GM21528 (cell line): ENCODE results near the gene GALNT10.

Experiments
- ATAC-seq: cut with Tn5 transposase; IDR thresholded peaks from one replicate; pipeline ENCODE4 v1.9.1; 2021; ENCODE audit warnings: mild to moderate bottlenecking, moderate library complexity; ENCODE audit not compliant: unreplicated experiment, low FRiP score

Gene GALNT10

DNA sequence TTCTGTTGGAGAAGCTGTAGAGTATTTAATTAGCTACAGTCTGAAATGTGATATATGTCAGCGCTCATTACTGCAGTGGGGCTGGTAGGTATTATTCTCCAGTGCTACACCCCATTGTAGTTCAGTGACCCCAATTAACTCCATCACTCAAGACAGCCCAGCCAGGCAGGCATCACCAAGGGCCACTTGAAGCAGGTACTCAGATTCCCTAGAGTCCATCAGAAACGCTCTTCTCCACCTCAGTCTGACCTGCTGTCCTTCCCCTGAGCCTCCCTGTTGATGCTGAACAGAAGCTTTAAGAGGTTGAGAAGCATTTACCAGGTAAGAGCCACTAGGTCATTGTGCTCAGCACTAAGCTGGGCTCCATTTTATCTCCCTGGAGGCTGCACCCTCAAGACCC is 71.8 kb downstream of the GALNT10 start:
- no peak for ATAC-seq

DNA sequence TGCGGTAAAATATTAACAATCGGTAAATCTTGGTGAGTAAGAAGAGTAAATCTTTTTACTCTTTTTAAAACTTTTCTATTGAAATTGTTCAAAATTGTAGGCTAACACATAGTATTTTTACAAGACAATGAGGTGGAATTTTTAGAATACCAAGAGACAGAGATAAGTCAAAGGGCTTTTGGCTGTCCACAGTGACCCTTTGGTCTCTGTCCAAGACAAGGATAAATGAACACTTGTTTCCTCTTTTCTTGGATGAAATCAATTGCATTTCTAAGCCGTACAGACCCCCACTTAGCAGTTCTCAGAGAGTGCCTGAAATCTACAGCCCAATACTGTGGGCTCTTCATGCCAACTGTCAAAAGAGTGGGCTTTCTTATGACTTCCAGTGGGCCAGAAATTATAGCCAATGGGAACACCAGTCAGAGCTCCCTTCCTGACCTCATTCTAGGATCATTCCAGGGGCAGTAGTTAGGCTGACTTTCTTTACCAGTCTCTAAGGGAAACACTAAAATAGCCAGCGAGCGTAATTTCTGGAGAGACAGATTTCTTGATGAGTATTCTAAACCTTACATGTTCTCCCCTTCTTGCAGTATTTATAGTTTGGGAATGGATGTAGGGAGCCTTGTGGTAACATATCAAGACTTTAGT is 74.1 kb downstream of the GALNT10 start:
- no peak for ATAC-seq

DNA sequence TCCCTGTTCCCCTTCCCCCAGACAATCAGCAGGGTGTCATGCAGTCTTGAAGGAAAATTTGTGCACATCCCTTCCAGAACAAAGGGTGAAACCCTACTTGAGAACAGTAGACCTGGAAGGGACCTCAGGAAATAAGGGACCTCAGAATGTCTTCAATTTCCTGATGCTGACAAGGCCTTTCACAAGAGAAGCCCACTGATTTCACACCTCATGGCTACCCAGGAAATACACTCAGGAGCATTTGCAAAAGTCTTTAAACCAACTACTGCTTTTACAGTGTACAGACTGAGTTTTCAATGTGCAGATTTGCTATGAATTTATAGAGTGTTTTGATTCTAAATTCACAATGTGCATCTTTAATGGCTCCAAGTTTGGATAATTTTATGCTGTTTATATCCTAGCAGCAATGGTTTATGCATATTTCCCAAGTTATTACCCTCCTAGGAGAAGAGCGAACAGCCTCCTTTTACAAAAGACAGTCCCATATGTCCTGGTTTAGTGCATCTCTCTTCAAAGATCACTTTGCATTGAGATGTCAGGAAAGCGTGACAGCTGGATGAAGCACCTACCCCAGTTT is 74.8 kb downstream of the GALNT10 start:
- no peak for ATAC-seq

DNA sequence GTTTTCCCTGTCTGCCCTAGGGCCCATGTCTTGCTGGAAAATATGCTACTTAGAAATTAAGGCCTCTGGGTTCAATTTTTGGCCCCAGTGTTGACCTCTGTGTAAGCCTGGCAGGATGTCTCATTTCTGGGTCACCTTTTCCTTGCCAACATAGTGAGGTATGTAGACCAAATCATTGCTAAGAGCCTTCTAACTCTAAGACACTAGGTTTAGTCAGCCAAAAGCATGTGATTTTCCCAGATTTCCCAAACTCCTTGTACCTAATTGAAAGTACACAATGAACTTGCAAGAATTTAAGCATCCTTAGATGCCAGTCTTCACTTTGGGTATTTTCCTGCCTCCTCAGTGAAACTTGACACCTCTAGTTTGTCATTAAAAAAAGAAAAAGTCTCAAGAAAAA is 77.0 kb downstream of the GALNT10 start:
- no peak for ATAC-seq

DNA sequence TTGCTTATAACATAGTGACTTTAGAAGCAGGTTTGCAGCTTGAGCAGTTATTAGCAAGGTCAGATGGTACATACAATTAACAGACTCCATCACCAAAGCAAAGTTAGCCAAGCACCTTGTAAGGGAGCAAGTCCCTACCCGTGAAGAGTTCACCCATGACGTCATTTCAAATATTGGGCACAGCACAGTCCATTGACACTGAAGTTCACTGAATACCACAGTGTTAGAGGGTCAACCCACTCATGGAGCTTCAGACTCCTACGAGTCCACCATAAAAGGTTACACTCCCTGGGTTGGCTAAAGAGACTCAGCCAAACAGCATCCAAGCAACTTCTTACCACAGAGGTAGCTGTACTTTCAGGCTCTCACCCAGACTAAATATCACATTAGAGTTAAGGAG is 77.5 kb downstream of the GALNT10 start:
- ATAC-seq = no peak

DNA sequence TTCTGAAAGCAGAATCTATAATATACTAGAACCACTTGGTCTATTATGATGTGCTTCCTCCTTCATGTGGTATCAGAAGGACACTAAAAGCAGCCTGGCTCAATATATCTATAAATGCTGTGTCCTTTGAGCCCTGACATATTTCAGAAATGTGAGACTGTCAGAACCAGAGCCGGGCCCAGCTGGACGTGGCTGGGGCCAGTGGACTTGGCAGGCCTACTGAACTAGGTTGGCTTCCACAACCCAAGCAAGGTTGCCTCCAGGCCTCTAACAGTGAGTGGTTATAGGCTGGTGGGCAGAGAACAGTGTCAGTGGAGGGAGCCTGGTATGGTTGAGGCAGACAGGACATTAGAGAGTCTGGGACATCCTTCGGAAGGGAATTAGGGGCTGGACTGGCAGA is 78.9 kb downstream of the GALNT10 start:
- no peak for ATAC-seq

DNA sequence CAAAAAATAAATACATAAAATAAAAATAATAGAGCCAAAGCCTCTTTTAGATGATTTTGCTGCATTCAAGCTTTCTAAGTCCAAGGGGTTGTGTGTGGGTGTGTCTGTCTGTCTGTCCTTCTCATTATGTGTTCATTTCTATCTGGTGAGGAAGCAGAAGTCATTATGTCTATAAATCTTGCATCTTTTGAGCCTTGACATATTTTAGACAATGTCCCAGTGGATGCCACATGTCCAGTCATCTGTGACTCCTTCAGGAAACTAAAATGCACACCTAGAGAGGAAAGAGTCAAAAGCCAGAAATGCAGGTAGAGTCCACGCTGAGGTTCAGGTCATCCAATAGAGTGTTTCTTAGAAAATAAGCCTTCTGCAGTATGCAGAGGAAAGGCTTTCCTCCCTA is 80.9 kb downstream of the GALNT10 start:
- ATAC-seq = no peak

DNA sequence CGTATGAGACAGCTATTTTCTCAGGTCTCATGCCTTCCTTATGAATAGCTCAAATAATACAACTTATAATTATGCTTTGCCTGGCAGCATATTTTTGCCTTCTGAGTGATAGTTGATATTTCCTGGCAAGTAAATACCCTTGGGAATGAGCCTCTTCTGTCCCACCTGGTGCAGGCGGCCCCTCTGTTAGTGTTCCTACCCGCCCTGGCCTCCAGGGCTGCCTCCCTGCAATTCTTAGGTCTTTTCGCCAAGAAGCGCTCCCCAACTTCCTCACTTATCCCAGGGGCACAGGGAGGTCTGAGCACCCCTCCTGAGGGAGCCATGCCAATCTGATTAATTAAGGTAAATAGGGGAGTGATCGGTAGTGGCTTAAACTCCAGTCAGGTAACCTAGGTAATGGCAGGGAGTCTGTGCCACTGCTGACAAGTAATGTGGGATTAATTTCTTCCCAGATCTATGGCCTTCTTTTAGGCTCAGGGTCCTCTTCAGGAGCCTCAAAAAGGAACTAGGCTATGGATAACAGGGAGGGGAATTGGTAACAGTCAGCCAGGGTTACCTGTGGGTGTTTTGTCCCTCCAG is 81.5 kb downstream of the GALNT10 start:
- ATAC-seq = no peak

DNA sequence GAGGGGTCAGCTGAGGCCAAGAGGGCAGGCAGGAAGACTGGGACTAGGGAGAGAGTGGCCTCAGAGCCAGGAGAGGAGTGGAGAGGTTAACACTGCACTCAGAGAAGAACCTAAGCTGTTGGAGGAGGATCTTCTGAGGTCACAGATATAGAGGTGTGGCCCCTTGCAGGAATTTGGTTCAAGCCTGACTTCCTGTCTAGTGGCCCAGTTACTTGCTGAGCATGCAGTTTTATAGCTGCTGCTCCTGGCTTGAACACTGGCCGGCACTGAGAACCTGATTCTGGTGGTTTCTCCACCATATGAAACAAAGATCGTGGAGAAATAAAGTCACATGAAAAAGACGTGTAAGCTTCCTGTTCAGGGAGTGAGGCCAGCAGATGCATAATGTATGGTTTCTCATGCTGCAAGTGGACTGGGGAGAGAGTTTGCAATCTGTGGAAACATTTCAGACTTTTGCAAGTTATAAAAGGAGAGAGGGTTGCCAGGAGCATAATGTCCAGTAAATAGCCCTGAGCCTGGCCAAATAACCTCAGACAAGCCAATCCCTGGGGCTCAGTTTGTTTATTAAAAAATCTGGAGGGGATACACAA is 82.6 kb downstream of the GALNT10 start:
- ATAC-seq = peak; percentile 54

DNA sequence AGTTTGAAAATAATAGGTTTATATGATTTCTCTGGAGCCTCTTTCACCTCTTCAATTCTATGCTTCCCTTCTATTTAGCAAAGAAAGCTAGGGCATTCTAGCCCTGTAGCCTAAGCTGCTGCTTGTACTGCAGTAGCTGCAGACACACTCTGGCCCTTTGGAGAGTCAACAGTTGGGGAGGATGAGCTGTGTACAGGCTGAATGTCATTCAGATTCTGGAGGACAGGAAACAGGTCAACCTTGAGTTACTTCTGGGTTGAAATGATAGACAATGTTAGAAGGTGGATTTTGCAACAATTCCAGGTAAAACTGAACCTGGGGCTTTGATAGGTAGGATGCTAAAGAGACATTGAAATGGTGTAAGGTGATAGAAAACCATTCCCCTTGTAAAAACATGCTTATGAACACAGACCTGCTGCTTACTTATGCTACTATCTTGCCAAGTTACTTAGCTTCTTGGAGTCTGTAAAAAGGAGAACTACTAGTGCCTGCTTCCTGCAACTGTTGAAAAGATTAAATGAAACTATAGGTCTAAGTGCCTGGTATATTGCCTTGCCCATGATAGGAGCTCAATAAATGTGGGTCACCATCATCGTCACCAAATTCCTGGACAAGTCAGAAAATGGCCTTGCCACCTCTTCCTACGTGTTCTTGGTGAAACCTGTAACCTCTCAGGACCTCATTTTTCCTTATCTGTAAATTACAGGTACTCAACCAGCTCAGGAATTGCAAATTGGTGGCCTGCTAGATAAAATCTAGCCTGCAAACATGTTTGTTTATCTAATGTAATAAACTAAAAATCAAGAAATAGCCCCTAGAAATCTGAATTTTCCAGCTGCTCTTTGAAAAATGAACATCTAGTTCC is 83.7 kb downstream of the GALNT10 start:
- no peak for ATAC-seq

DNA sequence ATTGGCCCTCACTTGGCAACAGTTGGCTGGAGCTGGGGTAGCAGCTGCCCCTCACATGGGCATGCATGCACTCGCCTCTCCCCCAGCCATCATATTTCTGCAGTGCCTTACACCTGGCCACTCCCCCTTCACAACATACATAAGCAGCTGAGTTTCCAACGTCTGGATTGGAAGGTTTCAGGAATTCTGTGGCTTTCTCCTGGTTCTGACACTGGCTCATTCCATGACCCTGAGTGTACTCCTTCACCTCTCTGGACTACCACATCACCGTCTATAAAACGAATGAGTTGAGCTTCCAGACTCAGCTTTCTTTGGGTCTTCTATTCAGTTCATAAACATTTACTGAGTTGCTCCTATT is 84.3 kb downstream of the GALNT10 start:
- no peak for ATAC-seq

DNA sequence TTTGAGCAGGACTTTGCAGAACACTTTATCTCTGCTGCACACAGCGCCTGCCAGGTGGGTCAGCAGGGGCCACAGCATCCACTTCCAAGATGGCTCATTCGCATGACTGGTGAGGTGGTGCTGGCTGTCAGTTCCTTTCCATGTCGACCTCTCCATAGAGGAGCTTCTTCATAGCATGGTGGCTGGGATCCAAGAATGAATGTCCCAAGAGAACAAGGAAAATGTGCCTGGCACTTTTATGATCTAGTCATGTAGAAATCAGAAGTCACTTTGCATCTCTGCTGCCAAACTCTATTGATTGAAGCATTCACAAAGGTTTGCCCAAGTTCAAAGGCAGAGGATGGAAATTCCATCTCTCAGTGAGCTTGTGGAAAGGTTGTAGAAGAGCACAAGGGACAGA is 85.0 kb downstream of the GALNT10 start:
- ATAC-seq = no peak

DNA sequence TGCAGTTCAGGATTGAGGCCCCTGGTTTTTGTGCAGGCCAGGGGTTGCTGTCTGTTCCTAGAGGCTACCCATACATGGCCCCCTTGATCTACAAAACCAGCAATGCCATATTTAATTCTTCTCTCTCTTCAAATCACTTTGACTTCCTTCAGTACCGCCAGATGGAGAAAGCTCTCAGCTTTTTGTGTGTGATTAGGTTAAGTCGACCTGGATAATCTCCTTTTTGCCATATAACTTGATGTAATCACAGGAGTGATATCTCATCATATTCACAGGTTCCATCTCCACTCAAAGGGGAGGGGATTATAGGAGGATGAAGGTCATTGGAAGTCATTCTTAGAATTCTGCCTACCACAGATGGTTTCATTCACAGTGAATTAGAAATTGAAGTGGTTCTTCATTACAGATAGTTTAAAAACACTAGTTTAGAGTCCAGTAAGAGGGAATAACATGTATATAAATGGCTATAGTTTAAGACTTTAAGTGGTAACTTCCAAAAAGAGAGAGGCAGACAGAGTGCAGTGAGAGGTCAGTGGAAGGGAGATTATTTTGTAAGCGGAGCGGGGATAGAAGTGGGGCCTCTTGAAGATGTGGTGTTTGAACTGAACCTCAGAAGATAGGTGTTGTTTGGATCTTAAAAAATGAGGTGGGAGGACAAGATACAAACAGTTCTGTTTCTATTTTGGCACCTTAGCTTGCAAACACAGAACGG is 85.9 kb downstream of the GALNT10 start:
- ATAC-seq = no peak

DNA sequence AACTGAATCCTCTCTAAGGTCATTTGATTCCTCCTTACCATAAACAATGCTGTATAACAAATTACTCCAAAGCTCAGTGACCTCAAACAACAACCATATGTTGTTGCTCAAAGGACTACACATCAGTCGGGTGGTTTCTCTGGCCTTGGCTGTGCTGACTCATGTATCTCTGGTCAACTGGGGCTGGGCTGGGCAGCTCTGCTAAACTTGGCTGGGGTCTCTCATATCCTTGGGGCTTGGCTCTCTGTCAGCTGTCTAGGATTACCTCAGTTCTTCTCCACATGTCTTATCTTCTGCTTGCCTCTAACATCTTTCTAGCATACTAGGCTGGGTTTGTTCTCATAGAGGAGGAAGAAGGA is 86.4 kb downstream of the GALNT10 start:
- ATAC-seq = no peak

DNA sequence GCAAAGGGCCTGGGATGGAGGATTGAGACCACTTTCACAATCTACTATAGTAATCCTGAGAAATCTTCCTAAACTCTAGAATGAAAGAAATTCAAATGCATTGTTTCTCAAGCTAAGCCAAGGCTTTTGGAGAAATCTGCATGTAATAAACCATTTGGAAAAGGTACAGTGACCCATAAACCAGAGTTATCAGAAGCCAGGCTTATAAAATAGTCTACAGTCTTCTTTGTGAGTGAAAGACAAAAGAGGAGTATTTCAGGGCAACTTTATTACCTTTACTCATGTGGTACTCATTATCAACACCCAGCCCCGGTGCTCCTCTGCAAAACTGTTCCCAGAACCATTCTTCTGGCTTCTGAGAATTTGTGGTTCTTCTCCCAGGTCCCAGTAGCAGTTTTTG is 87.0 kb downstream of the GALNT10 start:
- no peak for ATAC-seq

DNA sequence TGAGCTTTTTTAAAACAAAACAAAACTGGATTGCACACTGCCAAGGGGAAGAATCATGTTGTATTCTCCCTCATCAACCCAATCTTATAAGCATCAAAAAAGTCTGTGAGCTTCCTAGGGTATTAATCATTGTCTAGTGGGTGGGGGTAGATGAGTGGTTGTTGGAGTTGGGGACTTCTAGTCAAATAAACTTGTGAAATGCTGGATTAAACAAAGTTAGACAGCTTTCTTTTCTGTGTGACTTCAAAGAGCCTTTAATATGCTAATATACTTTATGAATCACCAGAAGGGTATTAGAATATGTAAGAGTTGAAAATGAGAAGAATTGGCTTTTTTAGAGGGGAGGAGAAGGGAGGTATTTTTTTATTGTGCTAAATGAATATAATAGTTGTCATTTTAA is 87.7 kb downstream of the GALNT10 start:
- no peak for ATAC-seq

DNA sequence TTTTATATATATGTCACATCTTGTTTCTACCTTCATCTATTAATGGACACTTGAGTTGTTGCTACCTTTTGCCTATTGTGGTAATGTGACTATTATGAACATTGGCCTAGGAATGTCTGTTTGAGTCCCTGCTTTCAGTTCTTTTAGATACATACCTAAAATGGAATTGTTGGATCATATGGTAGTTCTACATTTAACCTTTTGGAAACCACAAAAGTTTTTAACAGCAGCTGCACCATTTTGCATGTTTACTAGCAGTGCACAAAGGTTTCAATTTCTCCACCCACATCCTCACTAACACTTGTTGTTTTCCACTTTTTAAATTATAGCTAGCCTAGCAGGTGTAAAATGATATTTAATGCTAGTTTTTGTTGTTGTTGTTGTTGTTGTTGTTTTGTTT is 88.4 kb downstream of the GALNT10 start:
- peak; percentile 66 for ATAC-seq

DNA sequence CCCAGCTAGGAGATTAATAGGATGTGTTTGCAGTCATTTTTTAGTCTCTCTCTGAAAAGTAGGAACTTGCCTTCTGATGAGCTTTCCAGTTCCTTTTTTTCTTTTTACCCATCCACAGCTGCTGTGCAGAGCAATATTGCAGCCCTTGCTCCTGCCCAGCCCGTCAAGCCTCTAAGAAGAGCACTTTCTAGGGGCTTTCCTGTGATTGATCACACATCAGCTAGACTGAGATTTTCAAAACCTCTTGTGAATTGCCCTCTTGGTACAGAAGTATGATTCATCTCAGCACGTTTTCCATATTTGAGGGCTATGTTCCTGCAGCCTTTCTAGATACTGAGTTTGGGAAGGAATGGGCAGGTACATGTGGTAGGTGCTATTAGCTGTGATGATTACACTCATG is 93.9 kb downstream of the GALNT10 start:
- peak; percentile 89 for ATAC-seq

DNA sequence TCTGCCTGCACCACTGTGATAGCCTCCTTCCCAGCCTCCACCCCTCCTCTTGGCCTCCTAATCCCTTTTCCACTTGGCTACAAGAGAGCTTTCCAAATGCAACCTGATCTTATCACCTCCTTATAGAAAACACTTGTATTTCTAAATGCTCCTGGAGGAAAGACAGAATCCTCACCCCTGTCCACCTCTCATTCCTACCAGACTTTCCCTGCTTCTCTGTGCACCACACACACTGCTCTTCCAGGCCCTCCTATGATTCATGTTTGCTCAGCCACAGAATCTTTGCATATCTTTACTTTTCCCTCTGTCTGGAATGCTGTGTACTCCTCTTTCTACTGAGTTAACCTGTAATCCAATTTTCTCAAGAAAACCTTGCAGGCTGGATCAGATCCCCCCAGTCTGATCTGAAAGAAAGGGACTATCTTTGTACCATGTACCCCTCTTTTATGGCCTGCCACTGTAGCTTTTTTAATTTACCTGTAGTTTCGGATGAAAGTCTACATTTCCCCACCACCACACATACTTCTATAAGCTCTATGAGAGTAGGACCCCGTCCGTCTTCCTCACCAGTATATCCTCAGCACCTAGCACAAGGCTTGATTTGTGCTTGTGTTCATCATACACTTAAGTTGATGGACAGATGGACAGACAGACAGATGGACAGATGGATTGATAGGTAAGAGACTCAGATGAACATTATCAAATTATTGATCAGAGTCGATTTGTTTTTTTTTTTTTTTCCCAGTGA is 95.3 kb downstream of the GALNT10 start:
- ATAC-seq = no peak

DNA sequence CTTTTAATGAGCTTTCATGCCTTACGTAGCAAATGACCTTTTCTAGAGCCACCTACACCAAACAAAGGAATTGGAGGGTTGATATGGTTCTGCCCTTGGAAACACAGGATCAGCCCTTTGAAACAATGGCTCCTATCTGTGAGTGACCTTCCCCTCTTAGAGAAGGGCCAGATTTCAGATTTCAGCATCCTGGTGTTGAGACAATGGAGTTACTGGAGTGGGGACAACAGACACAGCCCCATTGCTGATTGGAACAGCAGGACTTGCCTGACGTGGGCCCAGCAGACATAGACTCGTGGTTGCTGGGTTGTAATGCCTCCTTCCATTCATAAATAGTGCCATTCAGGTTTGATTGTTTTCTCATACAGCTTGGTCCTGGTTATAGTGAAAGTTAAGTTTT is 96.0 kb downstream of the GALNT10 start:
- ATAC-seq = no peak
